Karpas-422 (cell line): ENCODE results near the gene F12. TPM values are rescaled to one million over a fixed set of nuclear protein-coding genes. Genes with fewer than 3 reads are reported as not detected.
"Not testable (repeated sequence)": the region's sequence is repeated elsewhere in the genome, so short reads cannot be mapped to it uniquely, and the experiment has no call there.

Experiments used
- DNase-seq: peaks from one replicate; pipeline ENCODE4 v3.0.0-alpha.2; 2015
- H2AFZ ChIP-seq: fragments of 200-600 bp; sonication (generic); 2 replicates; pipeline ENCODE4 v1.6.1; 2014; ENCODE audit warnings: antibody characterized with exemption, low read length, mixed read lengths
- H3K27ac ChIP-seq: fragments of 200-600 bp; sonication (generic); 2 replicates; pipeline ENCODE4 v1.5.1; 2014; ENCODE audit warnings: mild to moderate bottlenecking, low read length, moderate library complexity
- H3K27me3 ChIP-seq: fragments of 200-600 bp; sonication (generic); 2 replicates; pipeline ENCODE4 v1.6.1; 2014; ENCODE audit warnings: low read length, mixed read lengths
- H3K36me3 ChIP-seq: fragments of 200-600 bp; sonication (generic); 2 replicates; pipeline ENCODE4 v1.6.1; 2014; ENCODE audit warnings: low read length, mixed read lengths; ENCODE audit not compliant: insufficient read depth
- H3K4me1 ChIP-seq: fragments of 200-600 bp; sonication (generic); 2 replicates; pipeline ENCODE4 v1.6.1; 2014; ENCODE audit warnings: mild to moderate bottlenecking, low read length, mixed read lengths
- H3K4me2 ChIP-seq: fragments of 200-600 bp; sonication (generic); 2 replicates; pipeline ENCODE4 v1.6.1; 2014; ENCODE audit warnings: low read length, low read depth, mild to moderate bottlenecking; ENCODE audit not compliant: poor library complexity, severe bottlenecking
- H3K4me3 ChIP-seq: fragments of 200-600 bp; sonication (generic); 2 replicates; pipeline ENCODE4 v1.5.1; 2014; ENCODE audit warnings: mild to moderate bottlenecking, antibody characterized with exemption, low read length, mixed read lengths
- H3K79me2 ChIP-seq: fragments of 200-600 bp; sonication (generic); 2 replicates; pipeline ENCODE4 v1.6.1; 2014; ENCODE audit warnings: mild to moderate bottlenecking, low read length, mixed read lengths
- H3K9ac ChIP-seq: fragments of 200-600 bp; sonication (generic); 2 replicates; pipeline ENCODE4 v1.6.0; 2014; ENCODE audit warnings: low read length
- H3K9me2 ChIP-seq: fragments of 200-600 bp; sonication (generic), shearing (Covaris generic); replicated peaks from 2 replicates; pipeline ENCODE4 v1.6.0; 2014; ENCODE audit warnings: mild to moderate bottlenecking, low read length, moderate library complexity; ENCODE audit not compliant: insufficient read depth
- H3K9me3 ChIP-seq: fragments of 300-700, 200-600 bp; sonication (generic); 2 replicates; pipeline ENCODE4 v1.6.1; 2014; ENCODE audit warnings: low read length, mixed read lengths
- H4K20me1 ChIP-seq: fragments of 200-600 bp; sonication (generic); 2 replicates; pipeline ENCODE4 v1.6.1; 2014; ENCODE audit warnings: mild to moderate bottlenecking, antibody characterized with exemption, low read length, low read depth; ENCODE audit not compliant: insufficient read depth
- total RNA-seq: library from RNA; depleted of rRNA; stranded (reverse); fragments of >200 nt; shearing (Covaris generic); gene quantifications from 2 replicates; pipeline ENCODE4 v1.2.3, GENCODE V29; 2014; ENCODE audit warnings: low replicate concordance

Gene F12
- total RNA-seq, 1 experiment from 2014 or later, result 6.5 TPM

GRCh38 chr5:177362292-177362609 lies 47.1 kb downstream of the F12 start:
- H3K27ac ChIP-seq, result peak overlapping the region; percentile 72
- 0 out of 2 replicates have a peak overlapping the region, but pooled peaks have one; percentile 29 for H2AFZ ChIP-seq
- no peaks in the 10 kb centered on the region for H3K9me3 ChIP-seq
- H3K4me1 ChIP-seq, result peaks cover 52% of the 10 kb centered on the region
- peak overlapping the region; percentile 75 for H3K4me2 ChIP-seq
- H3K79me2 ChIP-seq, result peaks cover 23% of the 10 kb centered on the region
- no peaks in the 10 kb centered on the region for H3K36me3 ChIP-seq
- H3K9me2 ChIP-seq, result no peaks in the 10 kb centered on the region
- H3K4me3 ChIP-seq, result peak overlapping the region; percentile 54; the same call in 1 of the 2 replicates
- no peaks in the 10 kb centered on the region for H4K20me1 ChIP-seq
- H3K9ac ChIP-seq, result peak overlapping the region; percentile 60
- DNase-seq, result no peak
- H3K27me3 ChIP-seq, result no peaks in the 10 kb centered on the region

GRCh38 chr5:177361418-177362291 lies 47.7 kb downstream of the F12 start:
- Histone ChIP-seq H3K27ac (peak overlapping the region; percentile 72), H3K4me3 (peak overlapping the region; percentile 54; the same call in 1 of the 2 replicates), H3K9me3 (no peaks in the 10 kb centered on the region), H3K4me2 (peak overlapping the region; percentile 75), H3K9me2 (no peaks in the 10 kb centered on the region), H3K27me3 (no peaks in the 10 kb centered on the region), H3K79me2 (peaks cover 23% of the 10 kb centered on the region), H4K20me1 (no peaks in the 10 kb centered on the region), H2AFZ (no peak overlapping the region), H3K4me1 (peaks cover 58% of the 10 kb centered on the region), H3K36me3 (no peaks in the 10 kb centered on the region), H3K9ac (peak overlapping the region; percentile 60)
- peak; percentile 76 for DNase-seq

- DNase-seq, H2AFZ ChIP-seq, H3K9me2 ChIP-seq, H3K27ac ChIP-seq, H4K20me1 ChIP-seq, H3K9me3 ChIP-seq, H3K4me3 ChIP-seq, H3K27me3 ChIP-seq, H3K36me3 ChIP-seq: not testable (repeated sequence)
- Histone ChIP-seq H3K4me2 (peak overlapping the region; percentile 75), H3K4me1 (peaks cover 58% of the 10 kb centered on the region), H3K9ac (peak overlapping the region; percentile 60; the same call in 1 of the 2 replicates), H3K79me2 (peaks cover 23% of the 10 kb centered on the region)
These were observed 48.6 kb downstream of the F12 start for GRCh38 chr5:177360740-177361139.

- Histone ChIP-seq H3K4me3 (no peak overlapping the region; the same call in 1 of the 2 replicates), H3K9ac (peak overlapping the region; percentile 87; the same call in 1 of the 2 replicates), H3K9me3 (0 out of 2 replicates have a peak, but pooled peaks cover 3% of the 10 kb centered on the region), H3K9me2 (no peaks in the 10 kb centered on the region), H4K20me1 (no peaks in the 10 kb centered on the region), H3K27ac (no peak overlapping the region), H3K79me2 (peaks cover 23% of the 10 kb centered on the region), H3K36me3 (no peaks in the 10 kb centered on the region; the same call in 1 of the 2 replicates), H2AFZ (no peak overlapping the region), H3K27me3 (no peaks in the 10 kb centered on the region), H3K4me1 (peaks cover 58% of the 10 kb centered on the region), H3K4me2 (peak overlapping the region; percentile 82)
- no peak for DNase-seq
These were observed 49.5 kb downstream of the F12 start for GRCh38 chr5:177359860-177360259.

GRCh38 chr5:177359451-177359851 lies 49.9 kb downstream of the F12 start:
- Histone ChIP-seq H3K9ac (peak overlapping the region; percentile 87), H3K79me2 (peaks cover 23% of the 10 kb centered on the region)

GRCh38 chr5:177358370-177358819 lies 51.0 kb downstream of the F12 start:
- Histone ChIP-seq H3K79me2 (peaks cover 23% of the 10 kb centered on the region), H2AFZ (peak overlapping the region; percentile 93), H3K36me3 (no peaks in the 10 kb centered on the region; the same call in 1 of the 2 replicates), H3K9me3 (0 out of 2 replicates have a peak, but pooled peaks cover 3% of the 10 kb centered on the region), H3K4me3 (peak overlapping the region; percentile 92), H3K27me3 (no peaks in the 10 kb centered on the region), H3K4me1 (peaks cover 54% of the 10 kb centered on the region), H3K9ac (peak overlapping the region; percentile 87), H3K9me2 (no peaks in the 10 kb centered on the region), H3K4me2 (peak overlapping the region; percentile 82), H3K27ac (peak overlapping the region; percentile 67), H4K20me1 (no peaks in the 10 kb centered on the region)
- DNase-seq, result no peak

More at GRCh38 chr5:177359451-177359851, 49.9 kb downstream of the F12 start:
- Histone ChIP-seq H3K9me3 (0 out of 2 replicates have a peak, but pooled peaks cover 3% of the 10 kb centered on the region), H3K4me1 (peaks cover 58% of the 10 kb centered on the region), H3K27me3 (no peaks in the 10 kb centered on the region), H3K36me3 (no peaks in the 10 kb centered on the region; the same call in 1 of the 2 replicates), H2AFZ (no peak overlapping the region), H3K4me2 (peak overlapping the region; percentile 82), H3K27ac (no peak overlapping the region), H3K9me2 (no peaks in the 10 kb centered on the region), H3K4me3 (no peak overlapping the region; the same call in 1 of the 2 replicates), H4K20me1 (no peaks in the 10 kb centered on the region)
- DNase-seq, result no peak

GRCh38 chr5:177357459-177358351 lies 51.7 kb downstream of the F12 start, which contains the start of gene RGS14:
Gene RGS14, plus strand, starts transcription at chr5:177357924. Its CDS starts 101 bp downstream, at chr5:177358025.
- peak; percentile 95 for DNase-seq
- peaks cover 47% of the 10 kb centered on the region for H3K4me1 ChIP-seq
- H4K20me1 ChIP-seq, result no peaks in the 10 kb centered on the region
- H3K9me3 ChIP-seq, result 0 out of 2 replicates have a peak, but pooled peaks cover 3% of the 10 kb centered on the region
- peak within 1 kb of the TSS; percentile 92 for H3K4me3 ChIP-seq
- H3K9me2 ChIP-seq, result no peaks in the 10 kb centered on the region
- peaks cover 23% of the 10 kb centered on the region for H3K79me2 ChIP-seq
- no peaks in the 10 kb centered on the region; the same call in 1 of the 2 replicates for H3K36me3 ChIP-seq
- H3K4me2 ChIP-seq, result peak within 1 kb of the TSS; percentile 82
- H3K27ac ChIP-seq, result peak within 1 kb of the TSS; percentile 67
- H3K9ac ChIP-seq, result peak within 1 kb of the TSS; percentile 87
- H2AFZ ChIP-seq, result peak within 1 kb of the TSS; percentile 93
- H3K27me3 ChIP-seq, result no peaks in the 10 kb centered on the region
